NCI-H1436 treated with DMSO at 0.1 percent for 48 hours (cell line): Measurements from ENCODE around the gene GABARAPL1.

Experiments used
- DNase-seq: peaks from one replicate; lab custom pipeline; 2025; lab: John Stamatoyannopoulos, UW

The GABARAPL1 gene

GRCh38 chr12:10234562-10234961 lies 21.9 kb downstream of the GABARAPL1 start:
- no peak for DNase-seq

- no peak for DNase-seq
Observed at GRCh38 chr12:10235761-10236631, 23.3 kb downstream of the GABARAPL1 start.

GRCh38 chr12:10236720-10237119 lies 24.0 kb downstream of the GABARAPL1 start:
- DNase-seq: no peak

- DNase-seq: no peak
Observed at GRCh38 chr12:10238526-10238925, 25.8 kb downstream of the GABARAPL1 start.

- DNase-seq: no peak
Observed at GRCh38 chr12:10241290-10241689, 28.6 kb downstream of the GABARAPL1 start.

- no peak for DNase-seq
Observed at GRCh38 chr12:10241727-10242126, 29.1 kb downstream of the GABARAPL1 start.

- DNase-seq: no peak
Observed at GRCh38 chr12:10242539-10242938, 29.9 kb downstream of the GABARAPL1 start.

GRCh38 chr12:10243818-10244520 lies 31.3 kb downstream of the GABARAPL1 start:
- DNase-seq: no peak

- no peak for DNase-seq
Observed at GRCh38 chr12:10247436-10248058, 34.9 kb downstream of the GABARAPL1 start.

- no peak for DNase-seq
Observed at GRCh38 chr12:10249690-10250455, 37.2 kb downstream of the GABARAPL1 start.

- DNase-seq: no peak
Observed at GRCh38 chr12:10251669-10252068, 39.0 kb downstream of the GABARAPL1 start.

- DNase-seq: no peak
Observed at GRCh38 chr12:10252201-10252600, 39.5 kb downstream of the GABARAPL1 start.

- no peak for DNase-seq
Observed at GRCh38 chr12:10256064-10256463, 43.4 kb downstream of the GABARAPL1 start.

GRCh38 chr12:10260927-10261326 lies 48.2 kb downstream of the GABARAPL1 start:
- no peak for DNase-seq

GRCh38 chr12:10268037-10268436 lies 55.4 kb downstream of the GABARAPL1 start:
- DNase-seq: no peak

- no peak for DNase-seq
Observed at GRCh38 chr12:10272467-10272866, 59.8 kb downstream of the GABARAPL1 start.
